Islet of Langerhans (tissue), 1 donor: ENCODE measurements around the gene CST9.
"Not testable (repeated sequence)": the region's sequence is repeated elsewhere in the genome, so short reads cannot be mapped to it uniquely, and the experiment has no call there.

Experiments used
- FAIRE-seq: peaks from one replicate; lab custom pipeline; 2011; peaks lifted over from hg19 to GRCh38; lab: Jason Lieb, UNC

Gene CST9

GRCh38 chr20:23637282-23638221 lies 31.8 kb upstream of the CST9 start, which contains the start of gene CST3:
Gene CST3 (minus strand): TSS chr20:23637955. CDS start chr20:23637862, 93 bp downstream.
- no peak for FAIRE-seq

- no peak for FAIRE-seq
Measured at GRCh38 chr20:23636908-23637281, 31.2 kb upstream of the CST9 start.

GRCh38 chr20:23636182-23636907 lies 30.6 kb upstream of the CST9 start:
- no peak for FAIRE-seq

GRCh38 chr20:23635768-23636090 lies 30.0 kb upstream of the CST9 start:
- not testable (repeated sequence) for FAIRE-seq

GRCh38 chr20:23634985-23635767 lies 29.5 kb upstream of the CST9 start:
- no peak for FAIRE-seq

- FAIRE-seq: no peak
Measured at GRCh38 chr20:23634044-23634801, 28.5 kb upstream of the CST9 start.

- FAIRE-seq: no peak
Measured at GRCh38 chr20:23632711-23633573, 27.2 kb upstream of the CST9 start.

DNA sequence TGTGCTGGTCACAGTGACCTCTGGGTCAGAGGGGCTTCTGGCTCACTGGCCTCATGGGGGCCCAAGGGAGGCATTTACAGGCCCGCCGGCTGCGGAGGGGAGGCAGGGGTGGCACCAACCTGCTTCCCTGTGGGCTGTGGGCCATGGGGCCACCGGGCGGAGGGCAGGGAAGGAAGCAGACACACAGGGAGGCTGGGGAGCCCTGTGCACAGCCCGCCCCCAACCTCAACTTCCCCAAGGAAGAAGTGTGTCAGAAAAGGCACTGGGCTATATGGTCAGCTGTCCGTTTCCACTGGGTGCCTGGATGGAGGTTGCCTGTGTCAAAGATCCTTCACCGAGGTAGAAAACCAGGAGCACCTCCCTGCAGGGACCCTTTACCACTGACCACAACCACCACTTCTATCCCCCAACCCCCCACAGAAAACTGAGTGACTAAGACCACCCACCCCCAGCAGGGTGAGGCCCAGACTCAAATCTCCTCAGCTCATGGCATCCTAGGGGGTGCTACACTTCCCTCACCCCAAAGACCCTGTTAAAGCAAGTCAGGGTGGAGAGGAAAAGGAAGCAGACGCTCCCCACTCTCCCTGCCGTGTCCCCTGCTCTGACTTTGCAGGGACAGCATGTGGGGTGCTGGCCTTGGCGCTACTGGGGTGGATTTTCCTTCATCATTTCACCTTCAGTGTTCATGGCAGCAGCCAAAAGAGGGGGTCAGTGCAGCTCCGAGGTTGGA lies 26.4 kb upstream of the CST9 start:
- no peak for FAIRE-seq

- FAIRE-seq: no peak
Measured at GRCh38 chr20:23631226-23631822, 25.6 kb upstream of the CST9 start.

GRCh38 chr20:23630392-23630849 lies 24.7 kb upstream of the CST9 start:
- FAIRE-seq: no peak

- no peak for FAIRE-seq
Measured at GRCh38 chr20:23629542-23630391, 24.1 kb upstream of the CST9 start.

GRCh38 chr20:23629017-23629541 lies 23.4 kb upstream of the CST9 start:
- no peak for FAIRE-seq

- FAIRE-seq: no peak
Measured at GRCh38 chr20:23628402-23629016, 22.8 kb upstream of the CST9 start.

GRCh38 chr20:23627501-23627900 lies 21.8 kb upstream of the CST9 start:
- FAIRE-seq: no peak

GRCh38 chr20:23626040-23626620 lies 20.4 kb upstream of the CST9 start:
- no peak for FAIRE-seq

DNA sequence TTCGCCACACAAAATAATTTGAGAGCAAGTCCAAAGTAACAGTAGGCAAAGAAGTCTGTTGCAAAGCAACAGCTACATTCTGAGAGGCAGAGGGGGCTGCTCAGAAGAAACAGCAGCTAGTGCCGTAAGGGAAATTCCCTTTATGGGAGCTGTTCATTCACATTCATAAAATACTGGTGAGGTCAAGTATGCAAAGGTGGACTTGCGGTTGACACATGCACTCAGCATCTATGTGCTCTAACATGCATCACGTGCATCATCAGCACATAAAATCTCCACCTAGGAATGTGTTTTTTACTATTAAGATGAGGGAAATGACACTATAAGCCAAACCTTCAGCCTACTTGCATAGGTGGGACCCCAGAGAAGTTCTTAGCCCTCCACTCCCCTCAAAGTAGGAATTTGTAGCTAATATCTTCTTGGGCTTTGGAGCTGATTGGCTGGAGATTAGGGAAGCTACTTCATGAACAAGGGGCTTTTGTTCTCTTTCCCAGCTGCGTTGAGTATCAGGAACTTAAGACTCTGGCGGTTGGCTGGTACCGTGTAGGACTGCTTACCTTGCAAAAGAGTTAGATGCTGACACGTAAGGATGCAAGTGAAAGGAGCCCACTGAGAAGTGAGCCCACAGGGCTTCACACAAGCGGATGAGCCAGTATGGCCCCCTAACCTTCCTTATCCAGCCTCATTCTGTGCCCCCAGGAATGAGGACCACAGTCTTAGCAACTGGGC lies 19.7 kb upstream of the CST9 start:
- FAIRE-seq: no peak

- FAIRE-seq: no peak
Measured at GRCh38 chr20:23624324-23624691, 18.6 kb upstream of the CST9 start.
